Fibroblast of lung (primary cell): ENCODE measurements around the gene ACP6. TPM values are rescaled to one million over a fixed set of nuclear protein-coding genes. Genes with fewer than 3 reads are reported as not detected.

Source experiments
- DNase-seq, 2 donors: peaks; one replicate each; pipeline versions ENCODE4 v3.0.0 to v3.0.0-alpha.2; 2010; ENCODE audit warnings: low read depth in 2 of 2
- H2AFZ ChIP-seq: 2 replicates; pipeline ENCODE4 v1.5.1; 2012; ENCODE audit warnings: low read length, control low read depth, inconsistent platforms
- H3K27ac ChIP-seq: 2 replicates; pipeline ENCODE4 v1.5.1; 2011; ENCODE audit warnings: low read length, control low read depth; ENCODE audit not compliant: insufficient read depth
- H3K27me3 ChIP-seq: 2 replicates; pipeline ENCODE4 v1.5.1; 2011; ENCODE audit warnings: mild to moderate bottlenecking, low read length; ENCODE audit not compliant: control insufficient read depth, insufficient read depth
- H3K36me3 ChIP-seq: 2 replicates; pipeline ENCODE4 v1.5.1; 2011; ENCODE audit warnings: low read length; ENCODE audit not compliant: control insufficient read depth, insufficient read depth
- H3K4me1 ChIP-seq: 2 replicates; pipeline ENCODE4 v1.5.1; 2011; ENCODE audit warnings: low read length; ENCODE audit not compliant: control insufficient read depth, insufficient read depth; ENCODE audit errors: extremely low read depth
- H3K4me2 ChIP-seq: 2 replicates; pipeline ENCODE4 v1.5.1; 2011; ENCODE audit warnings: low read length, control low read depth; ENCODE audit not compliant: insufficient read depth; ENCODE audit errors: extremely low read depth
- H3K4me3 ChIP-seq, 4 experiments: fragments of 200-600 bp in 1 of 4; sonication (generic) in 1 of 4; replicated peaks in 1 of 4; 2 replicates each; pipeline ENCODE4 v1.5.1; 2011 to 2016; ENCODE audit warnings: low read length in 4 of 4, low read depth in 3 of 4, mild to moderate bottlenecking in 3 of 4, control low read depth in 2 of 4, inconsistent platforms in 1 of 4, mixed read lengths in 1 of 4; ENCODE audit not compliant: insufficient read depth in 1 of 4; ENCODE audit errors: control extremely low read depth in 1 of 4
- H3K79me2 ChIP-seq: 2 replicates; pipeline ENCODE4 v1.5.1; 2012; ENCODE audit warnings: mild to moderate bottlenecking, low read length, inconsistent platforms; ENCODE audit not compliant: control insufficient read depth, insufficient read depth
- H3K9ac ChIP-seq: 2 replicates; pipeline ENCODE4 v1.5.1; 2011; ENCODE audit warnings: mild to moderate bottlenecking, low read length, control low read depth; ENCODE audit not compliant: insufficient read depth
- H3K9me3 ChIP-seq: 2 replicates; pipeline ENCODE4 v1.5.1; 2012; ENCODE audit warnings: low read depth, low read length; ENCODE audit not compliant: control insufficient read depth, insufficient read depth
- H4K20me1 ChIP-seq: 2 replicates; pipeline ENCODE4 v1.5.1; 2011; ENCODE audit warnings: low read length; ENCODE audit not compliant: control insufficient read depth, insufficient read depth; ENCODE audit errors: extremely low read depth
- CTCF ChIP-seq, 2 donors: IDR thresholded peaks in 1 of 2; conservative IDR thresholded peaks in 1 of 2; 1 replicate in 1 of 2; 2 replicates in 1 of 2; pipeline ENCODE4 v1.5.1; 2011 to 2012; ENCODE audit warnings: low read length in 2 of 2, control low read depth in 1 of 2, inconsistent platforms in 1 of 2, low read depth in 1 of 2, mild to moderate bottlenecking in 1 of 2
- EZH2 ChIP-seq: IDR thresholded peaks from 2 replicates; pipeline ENCODE4 v1.5.1; 2012; ENCODE audit warnings: low read length, control low read depth, mild to moderate bottlenecking; ENCODE audit errors: missing control alignments
- polyA plus RNA-seq, 2 donors: library from polyadenylated mRNA; depleted of rRNA in 1 of 2; stranded (reverse) in 1 of 2; unstranded in 1 of 2; fragments of >200 nt; gene quantifications; 2 replicates each; pipeline ENCODE4 v1.2.1, GENCODE V29; 2011 to 2012; ENCODE audit warnings: missing spikeins in 1 of 2
- total RNA-seq: library from RNA; depleted of rRNA; stranded (reverse); fragments of >200 nt; gene quantifications from 2 replicates; pipeline ENCODE4 v1.2.1, GENCODE V29; 2014

Gene ACP6
- total and polyA plus RNA-seq, 2 donors (not counting 1 experiment from before 2014, with no cell fraction given): 3.9 to 7.4 TPM

DNA sequence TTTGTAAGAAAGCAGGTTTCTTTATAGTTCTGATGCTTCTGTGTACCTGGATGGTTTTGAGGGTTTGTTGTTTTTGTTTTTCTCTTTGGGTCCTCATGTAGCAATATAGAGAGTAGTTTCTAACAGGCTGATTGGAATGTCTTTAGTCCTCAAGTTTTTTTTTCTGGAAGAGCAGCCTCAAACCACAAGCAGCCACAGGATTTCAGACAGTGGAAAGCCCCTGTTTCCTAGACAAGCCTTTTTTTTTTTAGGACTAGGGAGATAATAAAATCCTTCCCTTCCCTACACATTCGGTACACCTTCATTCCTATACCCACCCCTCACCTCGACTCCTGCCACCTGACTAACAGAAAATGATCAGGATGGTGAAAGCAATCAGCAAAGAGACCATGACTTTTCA lies 47.6 kb downstream of the ACP6 start:
- Histone ChIP-seq H3K27me3 (no peaks in the 10 kb centered on the region), H3K4me2 (no peak overlapping the region), H4K20me1 (no peaks in the 10 kb centered on the region), H3K9ac (no peak overlapping the region), H3K36me3 (peaks cover 11% of the 10 kb centered on the region), H3K27ac (no peak overlapping the region), H3K79me2 (no peaks in the 10 kb centered on the region), H3K4me3 (no peak overlapping the region), H3K4me1 (no peaks in the 10 kb centered on the region), H2AFZ (no peak overlapping the region), H3K9me3 (no peaks in the 10 kb centered on the region)
- no peak for TF ChIP-seq EZH2
- no peak for TF ChIP-seq CTCF (conservative IDR thresholded peaks at IDR 0.05 in 1 of 2, IDR thresholded peaks at IDR 0.05 in 1 of 2; ENCODE audit: low read depth in 1 of 2, low read length in 2 of 2)
- peak in 1 of 2 donors; percentile 80 for DNase-seq

DNA sequence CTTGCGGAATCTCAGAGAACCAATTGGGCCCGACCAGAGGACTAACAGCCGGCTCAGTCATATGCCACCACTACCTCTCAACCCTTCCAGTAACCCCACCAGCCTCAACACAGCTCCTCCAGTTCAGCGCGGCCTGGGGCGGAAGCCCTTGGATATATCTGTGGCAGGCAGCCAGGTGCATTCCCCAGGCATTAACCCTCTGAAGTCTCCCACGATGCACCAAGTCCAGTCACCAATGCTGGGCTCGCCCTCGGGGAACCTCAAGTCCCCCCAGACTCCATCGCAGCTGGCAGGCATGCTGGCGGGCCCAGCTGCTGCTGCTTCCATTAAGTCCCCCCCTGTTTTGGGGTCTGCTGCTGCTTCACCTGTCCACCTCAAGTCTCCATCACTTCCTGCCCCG lies 49.8 kb downstream of the ACP6 start:
- Histone ChIP-seq H3K27me3 (no peaks in the 10 kb centered on the region), H3K4me1 (no peaks in the 10 kb centered on the region), H3K9ac (no peak overlapping the region), H3K4me3 (no peak overlapping the region), H2AFZ (no peak overlapping the region), H3K4me2 (no peak overlapping the region), H3K27ac (no peak overlapping the region), H3K9me3 (no peaks in the 10 kb centered on the region), H3K36me3 (peaks cover 11% of the 10 kb centered on the region), H4K20me1 (no peaks in the 10 kb centered on the region), H3K79me2 (no peaks in the 10 kb centered on the region)
- no peak for TF ChIP-seq CTCF (conservative IDR thresholded peaks at IDR 0.05 in 1 of 2, IDR thresholded peaks at IDR 0.05 in 1 of 2; ENCODE audit: low read depth in 1 of 2, low read length in 2 of 2)
- TF ChIP-seq EZH2: no peak
- DNase-seq: peak in 1 of 2 donors; percentile 44

- Histone ChIP-seq H2AFZ (no peak overlapping the region), H4K20me1 (no peaks in the 10 kb centered on the region), H3K27me3 (no peaks in the 10 kb centered on the region), H3K4me2 (no peak overlapping the region), H3K36me3 (peaks cover 11% of the 10 kb centered on the region), H3K4me3 (no peak overlapping the region), H3K9ac (no peak overlapping the region), H3K27ac (no peak overlapping the region), H3K79me2 (no peaks in the 10 kb centered on the region), H3K4me1 (no peaks in the 10 kb centered on the region), H3K9me3 (no peaks in the 10 kb centered on the region)
- DNase-seq: no peak
- no peak for TF ChIP-seq EZH2
- no peak for TF ChIP-seq CTCF (conservative IDR thresholded peaks at IDR 0.05 in 1 of 2, IDR thresholded peaks at IDR 0.05 in 1 of 2; ENCODE audit: low read depth in 1 of 2, low read length in 2 of 2)
Observed at GRCh38 chr1:147619741-147620140, 50.6 kb downstream of the ACP6 start.
